Heart right ventricle (tissue), 16 donors: ENCODE results near the gene RPS24. TPM values are rescaled to one million over a fixed set of nuclear protein-coding genes. Genes with fewer than 3 reads are reported as not detected.

Experiments
- ATAC-seq, 8 donors: fragments of 200-7000 bp; cut with Tn5 transposase; one replicate each; pipeline ENCODE4 v1.9.1; 2020; ENCODE audit warnings: mild to moderate bottlenecking in 8 of 8, moderate library complexity in 8 of 8, moderate number of reproducible peaks in 1 of 8
- DNase-seq, 2 donors: peaks; one replicate each; pipeline ENCODE4 v3.0.0-alpha.2; 2020
- H3K27ac ChIP-seq, 10 donors: fragments of 200-600 bp; sonication (generic) in 2 of 10; one replicate each; pipeline versions ENCODE4 v1.5.0 to v1.8.0; 2020 to 2022; ENCODE audit warnings: mild to moderate bottlenecking in 3 of 10
- H3K27me3 ChIP-seq, 7 donors: fragments of 200-600 bp; one replicate each; pipeline ENCODE4 v1.8.0; 2021 to 2022; ENCODE audit warnings: mild to moderate bottlenecking in 2 of 7
- H3K36me3 ChIP-seq, 9 donors: fragments of 200-600 bp; sonication (generic) in 1 of 9; one replicate each; pipeline versions ENCODE4 v1.5.0 to v1.8.0; 2020 to 2022; ENCODE audit warnings: mild to moderate bottlenecking in 2 of 9
- H3K4me1 ChIP-seq, 9 donors: fragments of 200-600 bp; sonication (generic) in 1 of 9; one replicate each; pipeline versions ENCODE4 v1.5.0 to v1.8.0; 2020 to 2022; ENCODE audit warnings: mild to moderate bottlenecking in 4 of 9
- H3K4me3 ChIP-seq, 10 donors: fragments of 200-600 bp; sonication (generic) in 2 of 10; one replicate each; pipeline versions ENCODE4 v1.5.0 to v1.8.0; 2020 to 2022; ENCODE audit warnings: mild to moderate bottlenecking in 7 of 10, moderate library complexity in 2 of 10
- H3K9me3 ChIP-seq, 11 donors: fragments of 200-600 bp in 10 of 11; sonication (generic) in 2 of 11; one replicate each; pipeline versions ENCODE4 v1.5.0 to v1.8.0; 2013 to 2022; ENCODE audit warnings: mild to moderate bottlenecking in 2 of 11, control low read depth in 1 of 11, moderate library complexity in 1 of 11
- CTCF ChIP-seq, 9 donors: fragments of 200-600 bp; sonication (generic) in 2 of 9; IDR thresholded peaks; one replicate each; pipeline versions ENCODE4 v1.5.0 to v1.8.0; 2021 to 2022; ENCODE audit warnings: antibody characterized with exemption in 9 of 9, mild to moderate bottlenecking in 5 of 9, moderate library complexity in 1 of 9
- WGBS, 2 donors: extraction: QIAGEN DNeasy Blood & Tissue Kit; methylation state at CpG; one replicate each; pipeline ENCODE4 v1.1.7; 2013; ENCODE audit warnings: inconsistent platforms in 1 of 2; 5-methylcytosine and 5-hydroxymethylcytosine counted together
- intact Hi-C, 10 donors: fragments of 100-400 bp; cut with DNase I; formaldehyde crosslinking; loops; one replicate each; pipeline versions ENCODE4 v1.11.1 to v1.14.2; 2022
- polyA plus RNA-seq, 2 donors: library from polyadenylated mRNA; stranded (reverse); fragments of 200-250 nt; gene quantifications; one replicate each; pipeline ENCODE4 v1.2.3, GENCODE V29; 2013
- total RNA-seq, 10 donors: library from RNA; stranded (reverse); fragmentation: NEBNext Ultra II Directional in 3 of 10; extraction: Animal tissue kit (Norgen Biotek cat#: 25700) in 3 of 10; gene quantifications; one replicate each; pipeline versions ENCODE4 v1.2.1 to v1.2.4, GENCODE V29; 2021 to 2023
- donor health status: Arrhythmogenic right ventricular cardiomyopathy.
- donor health status: ischemic (EF 13 %, LVEDD 7.1; RV severe dilation, severe dysfunction).
- donor health status: healthy with polysubstance abuse.
- donor health status: DM: no; HTN: yes; CAD: no.
- donor health status: DM: no; HTN: no; CAD: no.
- donor health status: ischemic (EF 25% LVEDD 6.9; RV normal size, moderate dysfunction).
- donor health status: ischemic (EF 25% LVEDD 5.7; RV mildly dilated, moderate dysfunction).
- donor health status: healthy.
- donor health status: DM: yes; HTN: yes; CAD: no.
- donor health status: Ischemic cardiomyopathy.
- donor health status: ischemic (EF 35%, LVEDD 5.7; RV mildly dilated, moderate dysfunction).
- donor health status: nonischemic (EF 11% LVEDD 7.7; RV severe dilation, severe dysfunction).
- donor health status: DM: yes; HTN: yes; CAD: no.
- donor health status: PGD.
- donor health status: ischemic (EF 29% LVEDD 5.4; RV normal size, mild dysfunction).
- donor health status: nonischemic (EF 23%, LVEDD 6.1; RV moderate dilation, normal function).

Gene RPS24
- total and polyA plus RNA-seq, 12 donors, result 568 to 4,355 (median 813) TPM

DNA sequence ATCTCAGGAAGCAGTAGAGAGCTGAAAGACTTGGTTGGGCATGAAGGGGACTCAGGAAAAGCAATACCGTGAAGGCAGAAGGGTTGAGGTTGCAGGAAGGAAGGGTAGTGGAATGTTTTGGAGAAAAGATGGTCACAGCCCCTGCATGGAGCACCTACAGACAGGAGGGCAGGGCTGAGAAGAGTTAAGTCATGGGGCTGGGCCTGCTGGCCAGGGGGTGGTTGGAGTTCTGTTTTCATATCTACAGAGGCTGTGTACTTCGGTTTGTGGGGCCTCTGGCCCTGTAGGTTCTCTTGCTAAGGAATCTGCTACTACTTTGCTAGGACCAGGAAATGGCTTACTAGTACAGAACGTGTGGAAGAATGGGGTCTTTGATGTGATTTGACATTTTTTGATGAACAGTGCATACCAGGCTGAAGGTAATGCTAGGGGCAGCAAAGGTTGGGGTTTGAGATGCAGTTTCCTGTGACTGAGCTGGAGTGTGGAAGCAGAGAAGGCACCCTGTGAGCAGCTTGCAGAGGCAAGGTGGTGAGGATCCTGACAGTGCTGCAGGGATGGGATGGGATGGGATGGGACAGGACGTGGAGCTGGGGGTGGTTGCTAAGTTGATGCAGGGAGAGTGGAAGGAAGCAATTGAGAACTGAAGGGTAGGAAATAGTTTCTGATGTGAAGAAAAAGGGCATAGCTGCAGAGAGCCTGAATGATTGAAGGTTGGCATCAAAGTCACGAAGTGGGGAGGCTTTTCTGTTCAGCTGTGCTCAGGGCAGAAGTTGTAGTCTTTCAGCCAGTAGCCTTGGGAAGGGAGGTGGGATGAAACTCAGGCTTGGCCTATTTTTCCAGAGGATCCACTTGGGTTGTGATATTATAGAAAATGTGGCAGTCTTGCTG is 7.8 kb downstream of the RPS24 start:
- TF ChIP-seq CTCF (IDR thresholded peaks at IDR 0.05), result no peak
- DNase-seq (no peak), ATAC-seq (no peak)
- Histone ChIP-seq H3K9me3 (no peaks in the 10 kb centered on the region), H3K36me3 (peaks cover 0 to 66% (median 57%) of the 10 kb centered on the region in 9 donors), H3K4me3 (no peak overlapping the region), H3K27me3 (no peaks in the 10 kb centered on the region), H3K4me1 (peaks cover 0 to 35% (median 13%) of the 10 kb centered on the region in 9 donors), H3K27ac (no peak overlapping the region)
- intact Hi-C loops, result loop anchor here in 5 of 10 donors (10.0 kb wide), 4 partner anchors 263 to 1153 kb away; partner anchors contain the start of gene ZMIZ1 (in 1 of the 5)
- 57 to 67% methylated on average over 5 of the region's 5 CpGs for WGBS, 2 donors

GRCh38 chr10:78042058-78042751 is 8.5 kb downstream of the RPS24 start:
- WGBS, 2 donors, result 50 to 76% methylated on average over 2 of the region's 2 CpGs
- intact Hi-C loops, result loop anchor here in 5 of 10 donors (10.0 kb wide), 4 partner anchors 263 to 1153 kb away; partner anchors contain the start of gene ZMIZ1 (in 1 of the 5)
- no peak for TF ChIP-seq CTCF (IDR thresholded peaks at IDR 0.05)
- Histone ChIP-seq H3K9me3 (no peaks in the 10 kb centered on the region), H3K36me3 (peaks cover 0 to 58% (median 49%) of the 10 kb centered on the region in 9 donors), H3K27me3 (no peaks in the 10 kb centered on the region), H3K27ac (no peak overlapping the region), H3K4me3 (no peak overlapping the region), H3K4me1 (peaks cover 0 to 31% (median 11%) of the 10 kb centered on the region in 9 donors)
- ATAC-seq, result peak in 2 of 8 donors; percentile 4 to 20
- no peak for DNase-seq

DNA sequence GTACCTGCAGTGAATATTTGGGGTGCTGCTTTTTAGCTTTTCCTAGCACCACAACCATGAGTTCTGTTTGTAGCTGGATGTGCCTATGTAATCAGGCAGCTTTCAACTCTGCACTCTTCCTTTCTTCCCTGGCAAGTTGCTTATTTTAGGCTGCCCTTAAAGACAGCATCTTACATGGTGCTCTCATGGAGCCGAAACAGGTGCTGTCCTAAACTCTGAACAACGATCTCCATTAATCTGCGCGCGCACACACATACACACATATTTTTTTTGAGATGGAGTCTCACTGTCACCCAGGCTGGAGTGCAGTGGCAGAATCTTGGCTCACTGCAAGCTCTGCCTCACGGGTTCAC is 9.1 kb downstream of the RPS24 start:
- no peaks in the 10 kb centered on the region for H3K27me3 ChIP-seq
- 96 to 98% methylated on average over 6 of the region's 6 CpGs for WGBS, 2 donors
- ATAC-seq, result no peak
- peaks cover 0 to 53% (median 46%) of the 10 kb centered on the region in 9 donors for H3K36me3 ChIP-seq
- H3K4me1 ChIP-seq, result peaks cover 0 to 36% (median 15%) of the 10 kb centered on the region in 9 donors
- H3K27ac ChIP-seq, result no peak overlapping the region
- H3K4me3 ChIP-seq, result no peak overlapping the region
- DNase-seq, result no peak
- TF ChIP-seq CTCF (IDR thresholded peaks at IDR 0.05), result no peak
- no peaks in the 10 kb centered on the region for H3K9me3 ChIP-seq
- intact Hi-C loops, result loop anchor here in 5 of 10 donors (10.0 kb wide), 4 partner anchors 262 to 1152 kb away; partner anchors contain the start of gene ZMIZ1 (in 1 of the 5)

DNA sequence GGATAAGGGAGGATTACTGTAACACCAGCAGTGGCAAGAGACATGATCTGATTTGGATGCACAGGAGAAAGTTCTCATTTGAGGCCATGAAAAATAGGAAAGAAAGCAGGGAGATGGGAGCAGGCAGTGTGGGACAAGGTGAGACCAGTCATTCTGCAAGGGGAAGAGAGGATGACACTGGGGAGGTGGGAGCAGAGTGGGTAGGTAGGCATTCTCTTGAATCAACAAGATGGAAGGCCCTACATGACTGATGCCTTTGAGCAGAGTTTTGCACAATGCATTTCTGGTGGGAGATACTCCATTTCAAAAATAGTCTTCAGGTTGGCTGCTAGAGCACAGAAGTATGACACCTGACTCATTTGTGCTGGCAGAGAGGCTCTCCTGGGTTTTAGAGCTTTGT is 10.5 kb downstream of the RPS24 start:
- DNase-seq (no peak), ATAC-seq (no peak)

More for the DNA sequence above, 10.5 kb downstream of the RPS24 start:
- TF ChIP-seq CTCF (IDR thresholded peaks at IDR 0.05), result no peak
- Histone ChIP-seq H3K27ac (no peak overlapping the region), H3K9me3 (no peaks in the 10 kb centered on the region), H3K36me3 (peaks cover 0 to 38% (median 33%) of the 10 kb centered on the region in 9 donors), H3K4me3 (no peak overlapping the region), H3K4me1 (peaks cover 0 to 36% (median 12%) of the 10 kb centered on the region in 9 donors), H3K27me3 (no peaks in the 10 kb centered on the region)
- intact Hi-C loops, result loop anchor here in 5 of 10 donors (10.0 kb wide), 4 partner anchors 261 to 1151 kb away; partner anchors contain the start of gene ZMIZ1 (in 1 of the 5)
